SU-DHL-6 (cell line): ENCODE data around the gene SLC16A5.

Experiments
- CTCF ChIP-seq: fragments of 200-600 bp; sonication (generic); IDR thresholded peaks from one replicate; pipeline ENCODE4 v1.5.1; 2017; ENCODE audit warnings: antibody characterized with exemption, mild to moderate bottlenecking, low read length, moderate library complexity; ENCODE audit not compliant: insufficient read depth, poor library complexity, severe bottlenecking
- EZH2phosphoT487 ChIP-seq: fragments of 200-600 bp; sonication (generic), shearing (Covaris generic); conservative IDR thresholded peaks from 2 replicates; pipeline ENCODE4 v1.6.1; 2018; ENCODE audit warnings: mild to moderate bottlenecking, antibody characterized with exemption, low read length, moderate library complexity, mixed read lengths

- TF ChIP-seq CTCF = no peak
- TF ChIP-seq EZH2phosphoT487 = no peak
These were observed 23.7 kb upstream of the SLC16A5 start for GRCh38 chr17:75064040-75064439.
